ENCODE results near the gene ASCC3. TPM values are rescaled to one million over a fixed set of nuclear protein-coding genes. Genes with fewer than 3 reads are reported as not detected.

Gene ASCC3
- total and polyA plus RNA-seq, 2 of the 4 experiments (the other 2 are of a cell fraction) = 25.8 to 104 TPM

DNA sequence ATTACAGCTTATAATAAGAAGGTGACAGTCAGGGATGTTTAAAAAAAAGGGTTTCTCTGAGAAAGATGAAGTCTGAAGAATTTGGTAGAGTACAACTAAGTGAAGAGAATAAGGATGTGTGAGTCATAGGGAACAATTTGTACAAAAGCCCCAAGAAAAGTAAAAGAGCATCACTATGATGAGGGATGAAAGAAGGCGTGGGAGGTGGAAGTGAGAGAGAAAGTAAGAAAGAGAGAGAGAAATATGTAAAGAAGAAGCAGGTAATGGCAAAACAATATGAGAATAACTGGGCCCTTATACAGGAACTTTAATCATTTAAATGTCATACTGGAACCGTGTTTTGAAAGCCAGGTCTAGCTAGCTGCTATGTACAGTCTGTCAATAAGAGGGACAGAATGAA lies 179.4 kb downstream of the ASCC3 start:
- TF ChIP-seq NFE2L2 (IDR thresholded peaks at IDR 0.05; ENCODE audit: low read depth, low read length) (no peak), RCOR1 (IDR thresholded peaks at IDR 0.05; ENCODE audit: insufficient replicate concordance, low read length) (no peak), POLR2A (IDR thresholded peaks at IDR 0.05; ENCODE audit: low read depth, low read length) (no peak), RAD21 (IDR thresholded peaks at IDR 0.05; ENCODE audit: low read length) (no peak), MAFK (IDR thresholded peaks at IDR 0.05; ENCODE audit: low read depth, low read length) (no peak), SMC3 (IDR thresholded peaks at IDR 0.05; ENCODE audit: low read depth, low read length) (no peak)
- TF ChIP-seq, protein P1, sequence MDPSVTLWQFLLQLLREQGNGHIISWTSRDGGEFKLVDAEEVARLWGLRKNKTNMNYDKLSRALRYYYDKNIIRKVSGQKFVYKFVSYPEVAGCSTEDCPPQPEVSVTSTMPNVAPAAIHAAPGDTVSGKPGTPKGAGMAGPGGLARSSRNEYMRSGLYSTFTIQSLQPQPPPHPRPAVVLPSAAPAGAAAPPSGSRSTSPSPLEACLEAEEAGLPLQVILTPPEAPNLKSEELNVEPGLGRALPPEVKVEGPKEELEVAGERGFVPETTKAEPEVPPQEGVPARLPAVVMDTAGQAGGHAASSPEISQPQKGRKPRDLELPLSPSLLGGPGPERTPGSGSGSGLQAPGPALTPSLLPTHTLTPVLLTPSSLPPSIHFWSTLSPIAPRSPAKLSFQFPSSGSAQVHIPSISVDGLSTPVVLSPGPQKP (IDR thresholded peaks at IDR 0.05; ENCODE audit: borderline replicate concordance, low read depth, low read length) = no peak
- TF ChIP-seq, protein P2, sequence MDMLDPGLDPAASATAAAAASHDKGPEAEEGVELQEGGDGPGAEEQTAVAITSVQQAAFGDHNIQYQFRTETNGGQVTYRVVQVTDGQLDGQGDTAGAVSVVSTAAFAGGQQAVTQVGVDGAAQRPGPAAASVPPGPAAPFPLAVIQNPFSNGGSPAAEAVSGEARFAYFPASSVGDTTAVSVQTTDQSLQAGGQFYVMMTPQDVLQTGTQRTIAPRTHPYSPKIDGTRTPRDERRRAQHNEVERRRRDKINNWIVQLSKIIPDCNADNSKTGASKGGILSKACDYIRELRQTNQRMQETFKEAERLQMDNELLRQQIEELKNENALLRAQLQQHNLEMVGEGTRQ (IDR thresholded peaks at IDR 0.05; ENCODE audit: low read depth, low read length) = no peak
- Histone ChIP-seq H3K18ac (ENCODE audit: low read depth, low read length) (no peak overlapping the region), H3K27me3 (ENCODE audit: control insufficient read depth, insufficient read depth, low read length) (no peaks in the 10 kb centered on the region), H2AFZ (replicated peaks; ENCODE audit: low read length, poor library complexity) (no peak overlapping the region), H2BK15ac (ENCODE audit: low read depth, low read length) (no peak overlapping the region), H4K91ac (ENCODE audit: insufficient read depth, low read depth, low read length) (no peak overlapping the region), H2BK120ac (ENCODE audit: low read depth, low read length) (no peak overlapping the region), H3K14ac (replicated peaks; ENCODE audit: low read depth, low read length) (no peak overlapping the region), H3K36me3 (ENCODE audit: control insufficient read depth, insufficient read depth, low read length) (0 out of 2 replicates have a peak, but pooled peaks cover 3% of the 10 kb centered on the region), H3K9me1 (ENCODE audit: insufficient read depth, low read length) (no peaks in the 10 kb centered on the region), H4K5ac (ENCODE audit: low read depth, low read length) (no peak overlapping the region), H3K56ac (ENCODE audit: extremely low read depth, insufficient read depth, low read length) (no peak overlapping the region), H3K4me1 (ENCODE audit: control insufficient read depth, insufficient read depth, low read length) (no peaks in the 10 kb centered on the region), H3K79me1 (ENCODE audit: low read depth in 1 of 2, low read length in 2 of 2) (no peaks in the 10 kb centered on the region; a peak in 1 of 4 replicates), H3K9ac (ENCODE audit: low read depth, low read length) (no peak overlapping the region), H2AK5ac (ENCODE audit: low read depth, low read length) (no peak overlapping the region), H2BK5ac (ENCODE audit: low read depth, low read length, poor library complexity, severe bottlenecking) (no peak overlapping the region), H3K4ac (ENCODE audit: low read depth, low read length) (no peak overlapping the region), H4K8ac (ENCODE audit: low read depth in 2 of 2, low read length in 2 of 2) (no peak overlapping the region), H3K9me3 (ENCODE audit: control insufficient read depth, insufficient read depth, low read length) (no peaks in the 10 kb centered on the region), H3K4me3 (ENCODE audit: insufficient read depth, low read depth, low read length) (no peak overlapping the region), H2AK9ac (replicated peaks; ENCODE audit: low read depth, low read length, poor library complexity) (no peak overlapping the region), H3K27ac (ENCODE audit: insufficient read depth, low read length) (no peak overlapping the region), H3K4me2 (ENCODE audit: low read depth, low read length) (no peak overlapping the region), H4K20me1 (ENCODE audit: insufficient read depth, low read length) (no peaks in the 10 kb centered on the region), H3K23ac (ENCODE audit: low read depth, low read length) (no peak overlapping the region), H2BK20ac (ENCODE audit: low read depth, low read length) (no peak overlapping the region)
- 100% methylated on average over 1 of the region's 2 CpGs; no CpG with 5 or more reads in 1 of the 2 experiments for WGBS, 2 experiments (ENCODE audit: extremely low coverage in 2 of 2, insufficient read length in 1 of 2)
- ATAC-seq (ENCODE audit: low read depth) (no peak), DNase-seq (no peak)
- POLR2A ChIA-PET (ENCODE audit: unreplicated experiment) = no interaction called here
- dilution Hi-C loops (cut with HindIII; ENCODE audit: low sequenced_read_pairs, unreplicated experiment) (no loop called here), in situ Hi-C loops (cut with MboI; ENCODE audit: low sequenced_read_pairs) (no loop called here), intact Hi-C loops (cut with micrococcal nuclease) (no loop called here)
- no TSS peak for BruUV-seq (replicated peaks)
- CTCF ChIA-PET = interaction anchor here (1.6 kb wide), 1 partner anchor 18 kb away, joined by 4 read pairs; no protein-coding TSS in a partner anchor
